ENCODE data around the gene GP9.

- TF ChIP-seq CTCF (IDR thresholded peaks at IDR 0.05) (no peak), EP300 (IDR thresholded peaks at IDR 0.05) (no peak), POLR2A (IDR thresholded peaks at IDR 0.05) (no peak), POLR2AphosphoS5 (IDR thresholded peaks at IDR 0.05) (no peak)
Measured at GRCh38 chr3:129018271-129018670, 42.3 kb upstream of the GP9 start.
